Keratinocyte (primary cell): Measurements from ENCODE around the gene EYS. TPM values are rescaled to one million over a fixed set of nuclear protein-coding genes. Genes with fewer than 3 reads are reported as not detected.

Experiments used
- DNase-seq: peaks from one replicate; pipeline ENCODE4 v3.0.0-alpha.2; 2011; ENCODE audit warnings: low read depth, missing footprints, low spot score
- FAIRE-seq: peaks from 2 replicates; lab custom pipeline; 2011; peaks lifted over from hg19 to GRCh38; lab: Jason Lieb, UNC
- H2AFZ ChIP-seq: 2 replicates; pipeline ENCODE4 v1.6.0; 2012; ENCODE audit warnings: low read length, control low read depth, inconsistent platforms; ENCODE audit not compliant: control insufficient read depth
- H3K27ac ChIP-seq: 2 replicates; pipeline ENCODE4 v1.5.1; 2011; ENCODE audit warnings: low read length; ENCODE audit not compliant: control insufficient read depth, insufficient read depth
- H3K27me3 ChIP-seq: 3 replicates; pipeline ENCODE4 v1.6.0; 2011; ENCODE audit warnings: low read length; ENCODE audit not compliant: control insufficient read depth, insufficient read depth; ENCODE audit errors: extremely low read depth
- H3K36me3 ChIP-seq, 2 experiments: 2 replicates in 1 of 2; 3 replicates in 1 of 2; pipeline ENCODE4 v1.5.1; 2011; ENCODE audit warnings: low read length in 2 of 2, mild to moderate bottlenecking in 1 of 2; ENCODE audit not compliant: control insufficient read depth in 2 of 2, insufficient read depth in 2 of 2; ENCODE audit errors: extremely low read depth in 1 of 2
- H3K4me1 ChIP-seq: 3 replicates; pipeline ENCODE4 v1.5.1; 2011; ENCODE audit warnings: low read length; ENCODE audit not compliant: control insufficient read depth, insufficient read depth; ENCODE audit errors: extremely low read depth
- H3K4me2 ChIP-seq: 3 replicates; pipeline ENCODE4 v1.6.0; 2011; ENCODE audit warnings: low read depth, low read length; ENCODE audit not compliant: control insufficient read depth, insufficient read depth; ENCODE audit errors: extremely low read depth
- H3K4me3 ChIP-seq, 3 experiments: fragments of 200-600 bp in 1 of 3; sonication (generic) in 1 of 3; 2 replicates in 2 of 3; 3 replicates in 1 of 3; pipeline ENCODE4 v1.5.1; 2011 to 2016; ENCODE audit warnings: low read length in 3 of 3, mild to moderate bottlenecking in 3 of 3, control low read depth in 2 of 3, inconsistent platforms in 1 of 3, low read depth in 1 of 3, mixed read lengths in 1 of 3, mixed run types in 1 of 3, moderate library complexity in 1 of 3; ENCODE audit not compliant: control insufficient read depth in 2 of 3, insufficient read depth in 2 of 3; ENCODE audit errors: extremely low read depth in 1 of 3
- H3K79me2 ChIP-seq: 2 replicates; pipeline ENCODE4 v1.6.0; 2012; ENCODE audit warnings: low read length; ENCODE audit not compliant: control insufficient read depth, insufficient read depth
- H3K9ac ChIP-seq: 3 replicates; pipeline ENCODE4 v1.6.0; 2011; ENCODE audit warnings: low read length; ENCODE audit not compliant: control insufficient read depth, insufficient read depth; ENCODE audit errors: extremely low read depth
- H3K9me1 ChIP-seq: 3 replicates; pipeline ENCODE4 v1.6.0; 2011; ENCODE audit warnings: low read length; ENCODE audit not compliant: control insufficient read depth, insufficient read depth; ENCODE audit errors: extremely low read depth
- H3K9me3 ChIP-seq: 2 replicates; pipeline ENCODE4 v1.5.1; 2012; ENCODE audit warnings: low read depth, low read length; ENCODE audit not compliant: control insufficient read depth
- H4K20me1 ChIP-seq: 3 replicates; pipeline ENCODE4 v1.6.0; 2011; ENCODE audit warnings: low read length; ENCODE audit not compliant: control insufficient read depth, insufficient read depth; ENCODE audit errors: extremely low read depth
- EZH2 ChIP-seq: IDR thresholded peaks from one replicate; pipeline ENCODE4 v1.6.1; 2012; ENCODE audit warnings: inconsistent platforms, mild to moderate bottlenecking, low read length, moderate library complexity
- dilution Hi-C: fragments of 300-500 bp; cut with MboI; formaldehyde crosslinking; loops from one replicate; pipeline ENCODE4 v1.7.0; 2020; ENCODE audit warnings: low sequenced_read_pairs; ENCODE audit not compliant: extremely low pct_ligation_motif_present
- polyA plus RNA-seq, 5 experiments: library from polyadenylated mRNA; depleted of rRNA in 3 of 5; stranded (reverse) in 3 of 5; stranded (forward) in 1 of 5; unstranded in 1 of 5; fragments of >200 nt; gene quantifications; 1 replicate in 1 of 5; 2 replicates in 3 of 5; 3 replicates in 1 of 5; pipeline versions ENCODE4 v1.2.1 to v1.2.3, GENCODE V29; 2011 to 2012; ENCODE audit warnings: missing spikeins in 2 of 5, low read depth in 1 of 5, low replicate concordance in 1 of 5
- TF ChIP-seq, protein P1 (sequence below), 3 experiments: IDR thresholded peaks in 1 of 3; conservative IDR thresholded peaks in 1 of 3; optimal IDR thresholded peaks in 1 of 3; 2 replicates in 2 of 3; 3 replicates in 1 of 3; pipeline versions ENCODE3 to v1.5.1; 2011; ENCODE audit warnings: low read length in 3 of 3, mild to moderate bottlenecking in 3 of 3, moderate library complexity in 2 of 3, control low read depth in 1 of 3, inconsistent platforms in 1 of 3; ENCODE audit not compliant: insufficient read depth in 2 of 3; ENCODE audit errors: extremely low read depth in 1 of 3

Gene EYS
- polyA plus RNA-seq, 1 donor (not counting 4 experiments of a cell fraction or from before 2014, with no cell fraction given), result 0.34 TPM

- FAIRE-seq, result no peak
- Histone ChIP-seq H3K9me3 (peaks cover 2% of the 10 kb centered on the region), H2AFZ (no peak overlapping the region), H3K9ac (no peak overlapping the region), H3K4me1 (no peaks in the 10 kb centered on the region), H4K20me1 (no peaks in the 10 kb centered on the region), H3K27me3 (no peaks in the 10 kb centered on the region), H3K36me3 (no peaks in the 10 kb centered on the region), H3K79me2 (no peaks in the 10 kb centered on the region), H3K9me1 (no peaks in the 10 kb centered on the region), H3K27ac (no peak overlapping the region), H3K4me3 (no peak overlapping the region), H3K4me2 (no peak overlapping the region)
- no peak for DNase-seq
- dilution Hi-C loops, result no loop called here
- TF ChIP-seq EZH2, result no peak
- TF ChIP-seq, protein P1, sequence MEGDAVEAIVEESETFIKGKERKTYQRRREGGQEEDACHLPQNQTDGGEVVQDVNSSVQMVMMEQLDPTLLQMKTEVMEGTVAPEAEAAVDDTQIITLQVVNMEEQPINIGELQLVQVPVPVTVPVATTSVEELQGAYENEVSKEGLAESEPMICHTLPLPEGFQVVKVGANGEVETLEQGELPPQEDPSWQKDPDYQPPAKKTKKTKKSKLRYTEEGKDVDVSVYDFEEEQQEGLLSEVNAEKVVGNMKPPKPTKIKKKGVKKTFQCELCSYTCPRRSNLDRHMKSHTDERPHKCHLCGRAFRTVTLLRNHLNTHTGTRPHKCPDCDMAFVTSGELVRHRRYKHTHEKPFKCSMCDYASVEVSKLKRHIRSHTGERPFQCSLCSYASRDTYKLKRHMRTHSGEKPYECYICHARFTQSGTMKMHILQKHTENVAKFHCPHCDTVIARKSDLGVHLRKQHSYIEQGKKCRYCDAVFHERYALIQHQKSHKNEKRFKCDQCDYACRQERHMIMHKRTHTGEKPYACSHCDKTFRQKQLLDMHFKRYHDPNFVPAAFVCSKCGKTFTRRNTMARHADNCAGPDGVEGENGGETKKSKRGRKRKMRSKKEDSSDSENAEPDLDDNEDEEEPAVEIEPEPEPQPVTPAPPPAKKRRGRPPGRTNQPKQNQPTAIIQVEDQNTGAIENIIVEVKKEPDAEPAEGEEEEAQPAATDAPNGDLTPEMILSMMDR (optimal IDR thresholded peaks at IDR 0.05 in 1 of 3, IDR thresholded peaks at IDR 0.05 in 1 of 3, conservative IDR thresholded peaks at IDR 0.05 in 1 of 3; ENCODE audit: extremely low read depth in 1 of 3, insufficient read depth in 2 of 3, low read length in 3 of 3), result no peak
Measured at GRCh38 chr6:64998204-64998603, 708.8 kb downstream of the EYS start.

- dilution Hi-C loops, result no loop called here
- TF ChIP-seq, protein P1 (optimal IDR thresholded peaks at IDR 0.05 in 1 of 3, IDR thresholded peaks at IDR 0.05 in 1 of 3, conservative IDR thresholded peaks at IDR 0.05 in 1 of 3; ENCODE audit: extremely low read depth in 1 of 3, insufficient read depth in 2 of 3, low read length in 3 of 3), result no peak
- no peak for TF ChIP-seq EZH2
- H3K9ac ChIP-seq, result no peak overlapping the region
- H4K20me1 ChIP-seq, result no peaks in the 10 kb centered on the region
- H3K27ac ChIP-seq, result no peak overlapping the region
- peaks cover 2% of the 10 kb centered on the region for H3K9me3 ChIP-seq
- no peak overlapping the region for H3K4me3 ChIP-seq
- no peak overlapping the region for H3K4me2 ChIP-seq
- no peaks in the 10 kb centered on the region for H3K36me3 ChIP-seq
- no peak for FAIRE-seq
- no peaks in the 10 kb centered on the region for H3K4me1 ChIP-seq
- no peaks in the 10 kb centered on the region for H3K27me3 ChIP-seq
- no peak overlapping the region for H2AFZ ChIP-seq
- H3K9me1 ChIP-seq, result no peaks in the 10 kb centered on the region
- no peaks in the 10 kb centered on the region for H3K79me2 ChIP-seq
- no peak for DNase-seq
Measured at GRCh38 chr6:64996301-64996700, 710.7 kb downstream of the EYS start.
